Effector memory CD8-positive, alpha-beta T cell (primary cell): ENCODE measurements around the gene GPC4.

ENCODE experiments used
- ATAC-seq: fragments of 150-1000 bp; cut with Tn5 transposase; replicated peaks from 2 replicates; pipeline ENCODE4 v1.10.0; 2021; ENCODE audit warnings: mild to moderate bottlenecking, moderate library complexity
- DNase-seq, 3 experiments: peaks; one replicate each; pipeline ENCODE4 v3.0.0; 2021
- H3K27ac Mint-ChIP-seq, 2 donors: one replicate each; pipeline ENCODE4 v1.8.0; 2022; ENCODE audit warnings: mild to moderate bottlenecking in 2 of 2, mixed read lengths in 2 of 2, moderate library complexity in 2 of 2
- H3K27me3 Mint-ChIP-seq, 2 donors: one replicate each; pipeline ENCODE4 v1.8.0; 2022; ENCODE audit warnings: mixed read lengths in 2 of 2
- H3K36me3 Mint-ChIP-seq: one replicate; pipeline ENCODE4 v1.8.0; 2022; ENCODE audit warnings: mild to moderate bottlenecking, moderate library complexity, mixed read lengths; ENCODE audit not compliant: insufficient read depth
- H3K4me1 Mint-ChIP-seq, 2 donors: one replicate each; pipeline ENCODE4 v1.8.0; 2022; ENCODE audit warnings: low read depth in 2 of 2, mixed read lengths in 2 of 2
- H3K4me3 Mint-ChIP-seq, 2 donors: one replicate each; pipeline ENCODE4 v1.8.0; 2022; ENCODE audit warnings: mild to moderate bottlenecking in 2 of 2, mixed read lengths in 2 of 2, moderate library complexity in 2 of 2
- H3K9me3 Mint-ChIP-seq, 2 donors: one replicate each; pipeline ENCODE4 v1.8.0; 2022; ENCODE audit warnings: mixed read lengths in 2 of 2

Gene GPC4

DNA sequence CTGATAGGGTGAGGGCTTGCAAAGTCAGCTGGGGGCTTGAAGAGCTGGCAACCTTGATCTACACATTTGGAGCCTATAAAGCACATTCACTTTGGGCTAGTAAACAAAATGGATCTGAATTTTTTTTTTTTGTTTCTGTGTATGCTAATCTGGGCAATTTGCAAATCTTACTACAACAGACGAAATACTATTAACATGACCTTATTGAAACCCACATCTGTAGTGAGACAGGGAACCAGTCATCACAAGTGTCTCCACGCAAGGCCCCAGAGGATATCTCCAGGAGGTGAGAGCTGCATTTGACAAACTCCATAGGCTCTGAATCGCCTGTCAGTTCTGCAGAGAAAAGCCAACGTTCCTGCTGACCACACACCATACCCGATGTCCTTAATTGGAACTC lies 164.1 kb downstream of the GPC4 start:
- no peak overlapping the region for H3K4me3 Mint-ChIP-seq
- no peaks in the 10 kb centered on the region for H3K36me3 Mint-ChIP-seq
- H3K27ac Mint-ChIP-seq: no peak overlapping the region
- H3K27me3 Mint-ChIP-seq: peaks cover 0 to 9% of the 10 kb centered on the region in 2 donors
- ATAC-seq (no peak), DNase-seq (no peak)
- no peaks in the 10 kb centered on the region for H3K4me1 Mint-ChIP-seq
- no peaks in the 10 kb centered on the region for H3K9me3 Mint-ChIP-seq

DNA sequence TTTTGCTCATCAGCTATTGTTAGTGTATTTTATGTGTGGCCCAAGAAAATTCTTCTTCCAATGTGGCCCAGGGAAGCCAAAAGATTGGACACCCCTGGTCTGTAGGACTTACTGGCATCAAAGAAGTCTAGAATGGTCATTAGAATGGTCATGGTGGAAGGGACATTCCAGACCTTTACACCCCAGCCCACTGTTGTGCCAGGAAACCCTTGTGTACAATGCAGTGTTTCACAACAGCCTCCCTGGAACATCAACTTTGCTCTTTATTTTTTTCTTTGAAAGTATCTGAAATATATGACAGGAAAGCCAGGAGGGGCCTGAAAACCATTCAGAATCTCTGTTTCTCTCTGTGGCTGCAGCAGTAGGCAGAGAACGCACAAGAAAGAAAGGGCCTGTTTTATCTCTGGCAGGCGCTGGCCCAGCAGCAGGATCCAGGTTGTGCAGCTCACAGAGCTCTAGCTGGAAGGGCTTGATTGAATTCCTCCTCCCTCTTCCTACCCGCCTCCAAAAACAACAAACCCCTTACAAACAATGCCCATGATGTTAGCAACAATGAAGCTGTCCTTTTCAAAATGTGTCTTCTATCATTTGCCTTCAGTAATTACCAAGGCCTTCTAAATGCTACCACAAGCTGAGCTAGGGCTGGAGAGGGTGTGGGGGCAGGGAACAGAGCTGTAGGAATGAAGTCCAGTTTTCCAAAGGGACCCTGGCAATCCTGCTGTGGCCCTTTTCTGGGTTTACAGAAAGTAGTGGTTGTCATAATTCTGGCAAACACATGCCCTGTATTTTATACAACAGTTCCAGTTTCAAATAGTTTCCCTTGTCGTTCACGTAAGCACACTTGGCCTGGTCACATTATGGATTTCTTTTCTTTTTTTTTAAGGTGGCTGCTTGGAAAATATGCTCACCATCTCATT lies 164.8 kb downstream of the GPC4 start:
- no peaks in the 10 kb centered on the region for H3K9me3 Mint-ChIP-seq
- DNase-seq (no peak), ATAC-seq (no peak)
- H3K27me3 Mint-ChIP-seq: peaks cover 0 to 9% of the 10 kb centered on the region in 2 donors
- H3K36me3 Mint-ChIP-seq: no peaks in the 10 kb centered on the region
- H3K27ac Mint-ChIP-seq: no peak overlapping the region
- no peak overlapping the region for H3K4me3 Mint-ChIP-seq
- H3K4me1 Mint-ChIP-seq: no peaks in the 10 kb centered on the region
